Neural crest cell (in vitro differentiated cells): ENCODE results near the gene PREX1. TPM values are rescaled to one million over a fixed set of nuclear protein-coding genes. Genes with fewer than 3 reads are reported as not detected.
"Not testable (repeated sequence)": the region's sequence is repeated elsewhere in the genome, so short reads cannot be mapped to it uniquely, and the experiment has no call there.

Experiments used
- DNase-seq: peaks from one replicate; pipeline ENCODE4 v3.0.0; 2021; ENCODE audit warnings: low read depth, mixed read lengths, low spot score
- H3K27ac Mint-ChIP-seq: one replicate; pipeline ENCODE4 v1.8.0; 2021; ENCODE audit warnings: mild to moderate bottlenecking, mixed read lengths; ENCODE audit not compliant: unreplicated experiment
- H3K27me3 Mint-ChIP-seq: 2 replicates; pipeline ENCODE4 v1.8.0; 2021; ENCODE audit warnings: low read depth, mild to moderate bottlenecking, mixed read lengths
- H3K36me3 Mint-ChIP-seq: 2 replicates; pipeline ENCODE4 v1.8.0; 2021; ENCODE audit warnings: low read depth, mild to moderate bottlenecking, mixed read lengths
- H3K4me1 Mint-ChIP-seq: 2 replicates; pipeline ENCODE4 v1.8.0; 2021; ENCODE audit warnings: mixed read lengths
- H3K4me3 Mint-ChIP-seq: one replicate; pipeline ENCODE4 v1.8.0; 2021; ENCODE audit warnings: mild to moderate bottlenecking, mixed read lengths
- H3K9me3 Mint-ChIP-seq: 2 replicates; pipeline ENCODE4 v1.8.0; 2021; ENCODE audit warnings: mixed read lengths
- CTCF ChIP-seq: fragments of 200-600 bp; sonication (generic); conservative IDR thresholded peaks from 2 replicates; pipeline ENCODE4 v1.5.0; 2021; ENCODE audit warnings: antibody characterized with exemption, mild to moderate bottlenecking
- long read RNA-seq: library from polyadenylated mRNA; unstranded; transcript quantifications from one replicate; pipeline ENCODE4 v2.0.0, GENCODE V29; 2020
- total RNA-seq: library from RNA; stranded (reverse); gene quantifications from 2 replicates; pipeline ENCODE4 v1.2.1, GENCODE V29; 2021

Gene PREX1
- 72.4 and 73.7 TPM in 2 replicates for total RNA-seq
- long read RNA-seq, partial matches to known transcripts: 8 of 10 reads
- long read RNA-seq, other reads (novel, unspliced or antisense): 2 of 10 reads

DNA sequence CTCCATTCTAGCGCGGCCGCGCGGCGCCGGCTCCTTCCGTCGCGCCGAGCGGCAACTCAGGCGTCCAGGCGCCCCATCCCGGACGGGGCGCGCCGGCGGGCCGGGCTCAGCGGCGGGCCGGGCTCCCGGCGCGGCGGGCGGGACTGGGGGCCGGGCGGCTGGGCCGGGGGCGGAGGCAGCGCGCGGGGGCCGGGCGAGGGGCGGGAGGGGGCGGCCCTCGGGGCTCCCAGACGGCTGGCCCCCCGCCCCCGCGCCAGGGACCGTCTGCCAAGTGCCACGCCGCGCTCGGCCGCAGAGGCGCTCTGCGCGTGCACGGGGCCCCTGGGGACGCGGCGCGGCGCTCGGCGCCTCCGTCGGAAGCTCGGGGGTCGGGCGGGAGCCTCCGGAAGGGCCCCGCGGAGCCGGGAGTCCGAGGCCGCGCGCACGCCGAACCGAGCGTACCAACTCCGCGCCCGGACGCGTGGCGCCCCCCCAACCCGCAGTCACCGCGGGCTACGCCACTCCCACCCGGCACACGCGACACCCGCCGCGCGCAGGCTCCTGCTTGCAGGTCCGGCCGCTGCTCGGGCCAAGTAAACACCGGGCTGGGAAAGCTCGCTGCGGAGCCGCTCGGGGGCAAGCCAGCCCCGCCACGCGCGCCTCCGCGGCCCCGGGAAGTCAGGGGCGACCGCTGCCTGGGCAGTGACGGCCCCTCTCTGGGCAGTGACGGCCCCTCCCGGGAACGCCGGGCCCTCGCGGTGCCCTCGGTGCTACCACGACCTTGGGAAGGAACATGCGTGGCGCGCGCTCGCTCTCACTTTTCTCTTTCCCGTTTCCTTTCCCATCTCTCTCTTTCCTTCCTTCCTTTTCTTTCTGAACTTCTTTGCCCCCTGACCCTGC lies at the start of gene PREX1:
Gene PREX1 (minus strand): TSS at position 145 of the 879 bp plus-strand sequence. CDS start 139 bp downstream, at position 6.
- Mint-ChIP-seq H3K4me1 (peaks cover 64% of the 10 kb centered on the region), H3K4me3 (peak within 1 kb of the TSS; percentile 99), H3K36me3 (no peaks in the 10 kb centered on the region), H3K27me3 (no peaks in the 10 kb centered on the region), H3K9me3 (no peaks in the 10 kb centered on the region), H3K27ac (peak within 1 kb of the TSS; percentile 78)
- TF ChIP-seq CTCF: no peak
- DNase-seq: peak; percentile 74

- no peaks in the 10 kb centered on the region for H3K4me1 Mint-ChIP-seq
- H3K36me3 Mint-ChIP-seq: no peaks in the 10 kb centered on the region
- no peak for DNase-seq
- H3K4me3 Mint-ChIP-seq: no peak overlapping the region
- H3K27me3 Mint-ChIP-seq: no peaks in the 10 kb centered on the region
- H3K27ac Mint-ChIP-seq: no peak overlapping the region
- no peaks in the 10 kb centered on the region for H3K9me3 Mint-ChIP-seq
- no peak for TF ChIP-seq CTCF
Measured at GRCh38 chr20:48877304-48877703, 49.5 kb upstream of the PREX1 start.

DNA sequence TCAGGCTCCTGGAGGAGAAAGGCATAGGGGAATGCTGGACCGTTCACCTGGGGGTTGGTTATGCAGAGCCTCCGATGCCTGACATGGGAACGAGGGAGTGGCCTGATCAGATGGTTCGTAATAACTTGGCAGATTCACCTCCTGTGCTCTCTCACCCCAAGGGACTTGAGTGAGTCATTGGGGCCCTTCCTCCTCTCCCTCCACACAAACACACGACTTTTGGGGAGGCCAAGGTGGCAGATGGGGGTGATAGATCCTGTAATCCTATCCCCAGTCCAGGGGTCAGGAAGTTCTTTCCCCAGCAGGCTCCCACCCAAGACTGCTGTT lies 48.1 kb upstream of the PREX1 start:
- H3K4me1 Mint-ChIP-seq: no peaks in the 10 kb centered on the region
- H3K9me3 Mint-ChIP-seq: no peaks in the 10 kb centered on the region
- H3K27ac Mint-ChIP-seq: no peak overlapping the region
- no peak for DNase-seq
- no peak overlapping the region for H3K4me3 Mint-ChIP-seq
- no peak for TF ChIP-seq CTCF
- H3K36me3 Mint-ChIP-seq: no peaks in the 10 kb centered on the region
- H3K27me3 Mint-ChIP-seq: no peaks in the 10 kb centered on the region

GRCh38 chr20:48875233-48875913 lies 47.6 kb upstream of the PREX1 start:
- no peak for DNase-seq
- Mint-ChIP-seq H3K9me3 (no peaks in the 10 kb centered on the region), H3K27me3 (no peaks in the 10 kb centered on the region), H3K4me3 (no peak overlapping the region), H3K27ac (no peak overlapping the region), H3K36me3 (no peaks in the 10 kb centered on the region), H3K4me1 (no peaks in the 10 kb centered on the region)
- TF ChIP-seq CTCF: no peak

DNA sequence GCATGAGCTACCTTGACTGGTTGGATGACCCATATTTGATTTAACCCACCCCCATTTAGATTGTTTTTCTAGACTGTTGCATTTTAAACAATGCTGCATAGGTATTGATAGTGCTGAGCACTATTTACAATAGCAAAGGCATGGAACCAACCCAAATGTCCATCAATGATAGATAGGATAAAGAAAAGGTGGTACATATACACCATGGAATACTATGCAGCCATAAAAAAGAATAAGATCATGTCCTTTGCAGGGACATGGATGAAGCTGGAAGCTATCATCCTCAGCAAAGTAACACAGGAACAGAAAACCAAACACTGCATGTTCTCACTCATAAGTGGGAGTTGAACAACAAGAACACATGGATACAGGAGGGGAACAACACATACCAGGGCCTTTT lies 41.6 kb upstream of the PREX1 start:
- H3K4me3 Mint-ChIP-seq, H3K9me3 Mint-ChIP-seq, H3K27me3 Mint-ChIP-seq, H3K36me3 Mint-ChIP-seq, DNase-seq, H3K4me1 Mint-ChIP-seq: not testable (repeated sequence)
- peak overlapping the region; percentile 32 for H3K27ac Mint-ChIP-seq

DNA sequence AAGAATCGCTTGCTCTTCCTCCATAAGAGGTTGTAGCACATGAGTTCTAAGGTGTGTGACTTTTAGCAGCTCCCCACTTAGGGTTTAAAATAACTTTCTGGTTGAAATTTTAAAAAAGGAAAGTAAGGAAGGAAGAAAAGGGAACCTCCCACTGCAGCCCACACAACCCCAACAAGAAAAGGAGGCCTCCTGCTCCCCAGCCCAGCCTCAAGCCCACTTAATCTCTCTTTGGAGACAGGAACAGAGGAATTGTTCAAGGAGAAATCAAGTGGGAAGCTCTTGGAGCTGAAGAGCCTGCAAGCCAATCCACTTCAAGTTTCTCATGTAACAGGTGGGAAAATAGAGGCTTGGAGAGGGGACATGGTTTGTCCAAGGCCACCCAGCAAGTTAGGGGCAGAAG lies 39.1 kb upstream of the PREX1 start:
- H3K4me1 Mint-ChIP-seq: peaks cover 10% of the 10 kb centered on the region
- H3K36me3 Mint-ChIP-seq: no peaks in the 10 kb centered on the region
- H3K27ac Mint-ChIP-seq: no peak overlapping the region
- no peaks in the 10 kb centered on the region for H3K27me3 Mint-ChIP-seq
- TF ChIP-seq CTCF: no peak
- no peak for DNase-seq
- H3K4me3 Mint-ChIP-seq: no peak overlapping the region
- no peaks in the 10 kb centered on the region for H3K9me3 Mint-ChIP-seq
